Limb (tissue), 2 donors: ENCODE data around the gene JADE1.

ENCODE experiments used
- DNase-seq, 2 donors: peaks; one replicate each; pipeline ENCODE4 v3.0.0-alpha.2; 2016; ENCODE audit errors: extremely low spot score in 2 of 2

Gene JADE1

DNA sequence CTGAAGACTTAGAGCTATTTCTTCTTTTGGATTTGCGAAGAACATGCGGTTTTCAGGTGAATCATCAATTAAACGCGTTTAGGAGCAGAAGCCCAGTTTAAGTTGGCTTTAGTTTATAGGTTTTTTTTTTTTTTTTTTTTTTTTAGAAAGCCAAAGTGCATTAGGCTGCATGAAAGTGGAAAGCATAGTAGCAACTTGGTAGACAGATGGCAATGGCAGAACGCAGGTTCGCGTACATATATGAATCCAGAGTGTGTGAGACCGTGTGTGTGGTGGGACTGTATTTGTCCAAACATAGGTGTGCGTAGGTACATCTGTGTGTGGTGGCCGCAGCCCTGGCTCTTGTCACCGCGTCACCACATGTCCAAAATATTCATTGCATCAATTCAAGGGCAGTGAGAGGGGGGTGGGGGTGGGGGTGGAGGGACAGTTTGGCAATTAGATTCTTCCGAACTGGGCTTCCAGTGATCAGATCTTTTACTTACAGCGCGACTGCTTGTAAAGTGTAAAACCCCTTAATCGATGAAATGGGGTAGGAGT is 901 bp downstream of the JADE1 start:
- peak in 1 of 2 donors; percentile 44 for DNase-seq

DNA sequence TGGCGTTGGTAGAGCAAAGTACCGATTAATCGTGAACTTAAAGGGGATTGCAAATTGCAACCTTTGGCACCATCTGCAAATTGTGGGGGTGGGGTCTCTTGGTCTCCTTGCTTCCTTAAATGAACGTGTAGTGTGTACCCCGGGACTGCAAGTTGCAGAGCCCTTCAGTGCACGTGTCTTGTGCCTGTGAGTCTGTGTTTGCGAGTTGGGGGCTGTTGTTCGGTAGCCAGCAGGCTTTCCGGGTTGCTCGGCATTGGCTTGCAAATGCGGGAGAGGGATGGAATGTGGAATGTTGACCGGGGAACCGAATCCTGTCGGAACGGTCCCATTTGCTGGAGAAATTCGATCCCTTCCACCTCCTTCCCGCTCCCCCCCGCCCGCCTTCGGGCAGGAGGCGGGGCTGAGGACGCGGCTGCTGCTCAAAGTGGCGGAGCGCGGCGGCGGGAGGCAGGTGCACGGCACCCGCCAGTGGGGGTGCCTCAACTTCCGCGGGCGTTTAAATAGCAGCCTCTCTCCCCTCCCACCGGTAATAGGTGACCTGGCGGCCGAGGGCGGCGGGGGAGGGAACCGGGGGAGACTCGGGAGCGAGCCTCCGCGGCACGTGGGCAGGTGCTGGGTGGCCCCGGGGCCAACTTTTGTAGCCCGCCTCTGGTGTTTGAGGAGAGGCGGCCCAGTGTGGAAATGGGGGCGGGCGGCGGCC is 1.5 kb downstream of the JADE1 start:
- DNase-seq: peak; percentile 72 to 90

- DNase-seq: peak; percentile 75 to 90
These were observed 2.3 kb downstream of the JADE1 start for GRCh38 chr4:128811571-128812441.

GRCh38 chr4:128812442-128813235 is 3.1 kb downstream of the JADE1 start:
- peak in 1 of 2 donors; percentile 68 for DNase-seq

DNA sequence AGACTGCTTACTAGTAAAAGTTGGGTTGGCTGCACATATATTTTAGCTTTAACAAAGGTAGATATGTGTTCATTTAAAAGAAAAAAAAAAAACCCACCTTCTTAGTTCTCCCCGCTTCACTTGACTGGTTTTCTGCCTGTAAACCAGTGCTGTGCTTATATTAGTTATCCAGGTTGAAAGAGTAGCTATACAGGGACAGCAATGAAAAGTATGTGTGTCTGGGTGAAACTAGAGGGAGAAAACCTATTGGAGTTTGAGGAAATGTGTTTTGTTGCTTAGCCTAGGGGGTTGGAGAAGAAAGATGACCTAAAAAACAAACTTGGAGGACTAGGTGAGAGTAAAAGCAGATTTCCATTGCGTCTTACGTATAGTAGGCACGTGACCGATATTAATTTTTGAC is 4.5 kb downstream of the JADE1 start:
- DNase-seq: no peak

DNA sequence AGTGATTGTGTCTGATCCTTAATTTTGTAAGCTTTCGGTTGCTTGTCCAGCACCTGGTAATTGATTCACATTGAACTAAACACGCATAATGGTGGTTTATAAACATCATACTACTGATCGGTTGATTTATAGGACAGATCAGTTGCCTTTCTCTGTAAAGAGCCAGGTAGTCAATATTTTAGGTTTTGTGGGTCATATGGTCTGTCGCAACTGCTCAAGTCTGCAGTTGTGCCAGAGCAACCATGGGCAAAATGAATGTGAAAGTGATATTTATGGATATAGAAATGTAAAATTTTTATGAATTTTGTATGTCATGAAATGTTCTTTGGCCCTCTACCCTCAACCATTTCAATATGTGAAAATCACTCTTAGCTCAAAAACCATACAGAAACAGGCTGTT is 8.9 kb downstream of the JADE1 start:
- no peak for DNase-seq

DNA sequence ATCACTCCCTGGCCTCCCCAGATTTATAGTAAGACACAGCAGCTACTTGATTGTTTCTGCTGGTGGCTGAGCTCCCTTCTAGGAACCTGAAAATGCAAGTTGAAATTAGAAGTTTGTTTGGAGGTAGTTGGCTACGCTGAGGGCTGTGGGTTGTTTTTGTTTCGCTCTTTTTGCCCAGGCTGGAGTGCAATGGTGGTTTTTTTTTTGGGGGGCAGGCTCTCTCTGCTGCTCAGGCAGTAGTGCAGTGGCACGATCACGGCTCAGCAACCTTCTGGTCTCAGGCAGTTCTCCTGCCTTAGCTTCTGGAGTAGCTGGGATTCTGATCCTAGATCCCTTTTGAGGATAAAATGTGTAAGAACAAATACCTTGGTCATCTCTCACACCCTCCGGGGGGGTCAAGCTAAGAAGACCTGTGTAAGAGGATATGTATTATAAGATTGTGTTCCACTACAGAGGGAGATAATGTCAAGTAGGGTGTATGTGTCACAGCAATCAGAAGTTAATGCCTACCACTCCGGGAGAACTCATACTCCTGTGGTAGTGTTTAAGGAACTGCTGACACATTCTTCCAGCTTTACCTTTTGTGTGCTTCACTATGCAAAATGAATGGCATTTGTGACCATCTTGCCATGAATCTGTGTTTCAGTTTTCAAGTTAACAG is 9.7 kb downstream of the JADE1 start:
- no peak for DNase-seq

DNA sequence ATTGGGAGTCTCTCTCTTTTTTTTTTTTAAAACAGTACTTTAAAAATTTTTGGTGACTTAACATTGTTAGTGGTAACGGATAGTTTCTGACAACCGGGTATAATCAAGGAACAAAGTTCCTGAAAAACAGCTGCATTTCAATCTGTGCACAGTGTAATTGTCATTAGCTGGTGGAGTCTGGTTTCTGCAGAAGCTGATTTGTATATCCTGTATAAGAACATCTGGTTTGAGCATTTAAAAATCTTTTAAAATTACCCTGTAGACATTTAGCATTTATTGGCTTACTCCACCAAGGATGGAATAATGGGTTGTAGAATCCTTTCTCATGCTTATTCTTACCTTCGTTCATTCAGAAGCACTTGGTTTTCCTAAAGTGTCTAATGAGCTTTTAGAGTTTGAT is 11.2 kb downstream of the JADE1 start:
- DNase-seq: peak in 1 of 2 donors; percentile 45

DNA sequence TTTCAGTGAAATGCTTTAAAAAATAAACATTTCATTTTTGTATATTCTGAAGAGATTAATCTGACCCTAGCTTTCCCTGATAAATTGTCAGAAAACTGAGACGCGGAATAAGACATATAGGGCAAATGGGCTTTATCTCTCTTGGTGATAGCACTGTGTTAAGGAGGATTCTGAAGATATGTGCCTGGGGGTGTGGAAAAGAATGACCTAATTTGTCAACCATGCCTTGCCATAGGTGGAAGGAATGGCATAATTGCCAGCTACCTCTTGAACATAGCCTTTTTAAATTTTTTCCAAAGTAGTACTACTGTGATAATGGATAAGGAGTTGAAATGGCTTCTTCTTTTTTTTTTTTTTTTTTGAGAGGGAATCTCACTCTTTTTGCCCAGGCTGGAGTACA is 11.7 kb downstream of the JADE1 start:
- DNase-seq: no peak

DNA sequence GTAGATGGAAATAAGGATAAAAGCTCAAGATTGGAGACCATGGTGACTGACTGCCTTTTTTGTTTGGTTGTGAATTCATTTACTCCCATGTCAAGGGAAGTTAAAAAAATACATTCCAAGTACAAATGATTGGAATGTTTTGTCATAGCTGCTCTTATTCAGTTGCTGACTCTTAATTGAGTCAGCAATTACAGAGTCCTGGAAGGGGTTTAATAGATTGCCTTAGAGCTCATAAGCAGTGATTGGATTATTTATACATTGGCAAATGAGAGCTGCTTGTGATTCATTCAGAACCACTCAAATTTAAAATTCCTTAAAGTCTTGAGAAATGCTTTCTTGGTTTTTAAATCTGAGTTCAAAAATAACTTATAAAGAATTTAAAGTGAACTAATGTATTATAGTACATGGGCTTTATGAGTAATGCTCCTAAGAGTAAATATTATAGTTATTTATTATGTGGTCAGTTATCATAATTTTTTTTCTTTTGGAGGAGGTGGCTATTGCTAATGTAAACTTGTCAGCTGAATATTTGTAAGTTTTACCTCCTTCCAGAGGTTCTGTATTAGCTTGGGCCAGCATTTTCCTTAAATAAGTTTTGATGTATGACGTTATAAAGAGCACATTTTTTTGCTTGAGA is 13.6 kb downstream of the JADE1 start:
- DNase-seq: no peak

DNA sequence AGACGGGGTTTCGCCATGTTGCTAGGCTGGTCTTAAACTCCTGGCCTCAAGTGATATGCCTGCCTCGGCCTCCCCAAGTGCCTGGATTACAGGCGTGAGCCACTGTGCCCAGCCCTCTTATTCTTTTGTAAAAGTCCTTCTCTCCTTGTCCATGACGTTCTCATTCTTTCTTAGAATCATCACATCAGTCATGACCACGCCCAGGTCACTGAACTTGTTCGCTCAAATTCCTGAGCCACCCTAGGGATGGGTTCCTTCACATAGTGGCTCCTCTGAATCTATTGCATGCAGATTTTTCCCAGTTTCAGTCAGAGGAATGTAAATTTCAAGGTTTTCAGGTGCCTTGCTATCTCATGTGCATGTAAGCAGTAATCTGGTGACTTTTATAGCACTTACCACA is 15.7 kb downstream of the JADE1 start:
- no peak for DNase-seq

DNA sequence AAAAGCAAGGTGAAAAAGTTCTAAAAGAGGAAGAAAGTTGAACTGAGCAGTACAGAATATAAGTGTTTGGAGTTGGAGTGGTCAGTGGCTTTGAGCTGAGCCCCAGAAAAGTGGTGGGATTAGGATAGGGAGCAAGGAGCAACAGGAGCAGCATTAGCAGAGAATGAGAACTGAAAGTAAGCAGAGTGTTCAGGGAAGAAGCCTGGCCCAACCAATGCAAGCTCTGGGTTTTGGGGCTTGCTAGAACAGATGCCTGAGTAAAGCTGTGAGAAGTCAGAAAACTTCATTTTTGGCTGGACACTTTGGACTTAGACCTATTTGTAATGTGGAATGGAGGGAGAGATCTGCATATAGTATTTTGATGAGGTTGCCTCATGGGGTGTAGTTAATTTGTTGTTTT is 17.8 kb downstream of the JADE1 start:
- no peak for DNase-seq

DNA sequence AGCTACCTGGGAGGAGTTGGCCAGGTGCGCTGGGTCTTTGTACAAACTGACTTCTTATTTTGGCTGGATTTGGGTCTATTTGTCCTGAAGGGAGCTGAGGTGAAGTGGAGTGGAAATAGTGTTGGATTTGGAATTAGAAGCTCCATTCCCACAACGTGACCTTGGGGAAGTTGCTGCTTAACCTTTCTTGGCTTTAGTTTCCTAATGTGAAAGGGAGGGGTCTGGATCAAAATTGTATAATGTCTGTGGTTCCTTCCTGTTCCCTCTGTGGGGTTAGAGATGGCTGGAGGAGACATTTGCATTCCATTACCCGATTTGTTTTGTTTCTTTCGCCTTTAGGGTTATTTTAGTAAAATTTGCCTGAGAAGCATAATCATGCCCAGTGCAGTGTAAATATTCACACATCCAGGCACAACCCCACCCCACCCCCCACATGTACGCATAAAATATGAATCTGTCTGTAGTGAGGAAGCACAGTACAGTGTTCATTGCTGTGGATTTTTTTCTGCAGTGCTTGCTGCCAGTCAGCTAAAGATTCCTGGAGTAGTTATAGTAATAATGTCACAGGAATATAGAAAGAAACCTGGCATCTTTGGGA is 21.5 kb downstream of the JADE1 start:
- DNase-seq: no peak

GRCh38 chr4:128831531-128832242 is 22.2 kb downstream of the JADE1 start:
- DNase-seq: no peak

DNA sequence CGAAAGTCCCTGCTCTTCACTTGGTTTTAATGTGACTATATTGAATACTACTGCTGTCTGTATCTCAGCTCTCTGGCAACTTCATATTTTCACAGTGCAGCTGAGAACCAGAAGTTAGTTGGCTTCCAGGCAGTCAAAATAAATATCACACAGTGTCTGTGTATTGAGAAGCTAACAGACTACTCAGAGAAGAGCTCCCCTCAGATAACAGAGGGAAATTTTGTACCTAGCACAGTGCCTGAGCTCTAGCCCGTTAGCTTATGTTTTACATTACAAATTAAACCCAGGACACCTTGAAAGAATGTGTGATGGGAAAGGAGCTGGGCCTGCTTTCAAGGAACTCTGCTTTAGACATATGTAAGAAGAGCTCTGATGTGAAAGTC is 22.7 kb downstream of the JADE1 start:
- no peak for DNase-seq

DNA sequence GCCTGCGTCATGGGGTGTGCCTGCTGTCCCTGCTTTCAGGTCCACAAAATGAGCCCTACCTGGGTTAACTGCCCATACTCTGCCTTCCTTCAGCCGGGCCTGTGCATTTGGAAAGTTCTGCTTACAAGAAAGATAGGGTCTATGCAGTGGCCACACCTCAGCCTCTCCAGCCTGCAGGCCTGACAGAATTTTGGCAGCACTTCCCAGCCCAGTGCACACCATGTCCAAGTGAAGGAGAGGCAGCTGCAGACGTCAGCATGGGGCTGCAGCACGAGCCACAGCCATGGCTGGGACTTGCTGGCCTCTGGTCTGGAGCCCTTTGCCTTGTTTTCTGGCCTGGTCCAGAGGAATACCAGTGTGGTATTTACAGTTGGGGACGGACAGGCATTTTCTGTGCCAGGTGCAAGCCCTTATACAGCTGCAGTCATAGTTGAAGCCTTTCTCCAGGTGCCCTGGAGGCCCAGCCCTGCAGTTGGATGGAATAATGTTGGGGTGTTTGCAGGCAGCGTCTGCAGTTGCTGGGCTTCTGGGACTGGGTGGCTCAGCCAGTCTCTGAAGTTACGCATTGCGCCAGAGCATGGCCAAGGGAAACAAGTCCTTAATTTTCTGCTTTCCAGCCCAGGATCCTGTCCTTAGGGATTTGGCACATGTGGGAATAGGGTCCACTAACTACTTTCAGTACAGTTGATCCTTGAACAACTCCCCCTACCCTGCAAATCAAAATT is 26.2 kb downstream of the JADE1 start:
- no peak for DNase-seq

- DNase-seq: no peak
These were observed 27.7 kb downstream of the JADE1 start for GRCh38 chr4:128837198-128837597.

- DNase-seq: no peak
These were observed 28.2 kb downstream of the JADE1 start for GRCh38 chr4:128837679-128838078.

DNA sequence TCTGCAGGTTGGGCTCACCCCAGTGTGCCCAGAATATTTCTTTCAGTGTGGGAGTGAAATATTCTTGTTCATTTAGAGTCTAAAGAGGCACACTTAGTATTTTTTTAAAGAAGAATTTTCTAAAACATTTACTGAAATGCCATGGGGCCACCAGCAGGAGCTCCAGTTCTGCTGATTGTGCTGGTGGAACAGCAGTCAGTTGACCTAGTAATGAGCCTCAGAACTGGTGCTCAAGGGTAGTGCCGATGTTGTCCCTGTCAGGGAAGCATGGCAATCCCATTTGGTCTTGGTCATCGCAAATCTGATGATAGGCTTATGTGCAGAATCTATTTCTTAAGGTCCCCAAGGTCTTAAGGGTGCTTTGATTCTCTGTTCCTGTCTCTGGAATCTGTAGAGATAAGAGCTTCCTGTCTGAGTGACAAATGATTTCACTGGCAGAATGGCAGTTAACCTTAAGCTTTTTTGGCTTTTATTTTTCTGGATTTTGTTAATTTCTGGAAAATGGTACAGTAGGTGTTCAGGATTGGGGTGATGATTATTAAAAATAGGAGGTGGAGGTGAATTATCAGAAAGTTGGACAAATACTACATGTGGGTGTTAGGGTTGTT is 31.3 kb downstream of the JADE1 start:
- DNase-seq: no peak
